Stimulated activated CD4-positive, alpha-beta T cell treated with anti-CD3 and anti-CD28 coated beads, Interleukin-4, amount 100 ng/mL, for 24 hours (primary cell): Measurements from ENCODE around the gene NAP1L4.
"Not testable (repeated sequence)": the region's sequence is repeated elsewhere in the genome, so short reads cannot be mapped to it uniquely, and the experiment has no call there.

Source experiments
- DNase-seq: peaks from one replicate; pipeline ENCODE4 v3.0.0-alpha.2; 2020

NAP1L4 gene

DNA sequence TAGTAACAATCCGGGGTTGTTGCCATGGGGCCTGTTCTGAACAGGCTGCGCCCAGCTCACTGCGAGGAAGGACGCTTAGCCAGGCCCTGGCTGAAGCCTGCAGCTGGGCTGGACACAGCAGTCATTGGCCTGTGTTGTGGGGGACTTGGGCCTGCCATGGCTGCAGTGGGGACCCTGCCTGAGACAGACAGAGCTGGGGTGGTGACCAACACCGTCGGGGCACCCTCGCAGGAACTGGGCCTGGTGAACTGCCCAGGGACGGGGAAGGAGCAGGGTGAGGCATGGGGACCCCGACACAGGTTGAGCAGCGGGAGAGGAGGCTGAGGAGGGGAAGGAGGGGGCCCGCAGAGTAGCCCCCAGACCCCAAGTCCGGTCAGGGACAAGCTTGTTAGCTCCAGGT is 71.8 kb downstream of the NAP1L4 start:
- DNase-seq, result no peak

GRCh38 chr11:2919837-2920236 is 72.3 kb downstream of the NAP1L4 start:
- DNase-seq, result no peak

- no peak for DNase-seq
Measured at GRCh38 chr11:2919188-2919587, 72.9 kb downstream of the NAP1L4 start.

DNA sequence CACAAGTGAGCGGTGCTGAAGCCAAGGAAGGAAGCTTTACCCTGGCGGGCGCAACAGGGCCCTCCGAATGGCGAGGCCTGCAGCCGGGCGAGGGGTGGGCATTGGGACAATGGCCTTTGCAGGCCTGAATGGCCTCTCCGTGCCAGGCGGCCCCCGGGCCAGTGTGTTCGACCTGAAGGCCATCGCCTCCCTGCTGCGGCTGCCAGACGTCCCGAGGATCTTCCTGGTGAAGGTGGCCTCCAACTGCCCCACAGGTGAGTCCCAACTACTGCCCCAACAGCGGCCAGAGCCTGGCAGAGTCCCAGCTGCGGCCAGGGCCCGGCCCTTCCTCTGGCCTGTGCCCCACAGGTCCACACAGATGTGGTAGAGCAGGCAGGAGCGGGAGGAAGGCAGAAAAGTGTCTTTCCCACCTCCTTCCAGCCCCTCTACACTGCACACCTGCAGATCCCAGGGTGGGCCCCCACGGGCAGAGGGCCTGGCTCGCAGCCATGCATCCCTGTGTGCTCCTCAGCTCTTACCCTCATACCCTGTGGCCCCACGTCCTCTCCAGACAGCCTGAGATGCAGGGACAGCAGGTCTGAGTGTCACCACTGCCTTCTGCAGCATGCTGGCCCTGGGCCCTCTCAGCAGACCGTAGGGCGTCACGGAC is 74.2 kb downstream of the NAP1L4 start:
- no peak for DNase-seq

DNA sequence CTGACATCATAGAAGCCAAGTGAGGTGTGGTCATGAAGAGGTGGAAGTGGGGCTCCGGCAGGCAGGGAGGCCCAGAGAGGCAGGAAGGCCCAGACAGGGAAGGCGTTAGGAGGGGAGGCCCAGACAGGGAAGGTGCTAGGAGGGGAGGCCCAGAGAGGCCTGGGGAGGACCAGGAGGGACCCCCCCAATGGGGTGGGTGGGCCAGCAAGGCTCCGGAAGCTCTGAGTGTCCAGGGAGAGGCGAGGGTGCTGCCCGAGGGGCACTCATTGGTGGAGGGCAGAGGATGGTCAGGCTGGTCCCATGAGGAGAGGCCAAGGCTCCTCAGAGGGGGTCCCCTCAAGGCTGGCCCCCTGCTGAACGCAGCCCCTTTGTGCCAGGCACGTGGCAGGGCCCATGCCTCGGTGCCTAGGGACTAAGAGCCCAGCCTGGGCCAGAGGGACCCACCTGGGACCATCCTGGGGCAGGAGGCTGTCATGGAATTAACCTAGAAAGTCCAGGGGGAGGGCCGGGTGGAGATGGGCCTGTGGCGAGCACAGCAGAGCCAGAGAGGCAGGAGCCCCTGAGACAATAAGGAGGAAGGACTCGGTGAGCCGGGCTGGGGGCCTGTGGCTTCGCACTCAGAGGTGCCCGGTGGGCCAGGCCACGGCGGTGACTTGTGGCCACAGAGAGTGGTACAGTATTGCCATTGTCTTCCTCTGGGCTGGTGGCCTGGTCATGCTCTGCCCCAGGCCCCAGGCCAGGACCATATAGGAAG is 75.1 kb downstream of the NAP1L4 start:
- no peak for DNase-seq

DNA sequence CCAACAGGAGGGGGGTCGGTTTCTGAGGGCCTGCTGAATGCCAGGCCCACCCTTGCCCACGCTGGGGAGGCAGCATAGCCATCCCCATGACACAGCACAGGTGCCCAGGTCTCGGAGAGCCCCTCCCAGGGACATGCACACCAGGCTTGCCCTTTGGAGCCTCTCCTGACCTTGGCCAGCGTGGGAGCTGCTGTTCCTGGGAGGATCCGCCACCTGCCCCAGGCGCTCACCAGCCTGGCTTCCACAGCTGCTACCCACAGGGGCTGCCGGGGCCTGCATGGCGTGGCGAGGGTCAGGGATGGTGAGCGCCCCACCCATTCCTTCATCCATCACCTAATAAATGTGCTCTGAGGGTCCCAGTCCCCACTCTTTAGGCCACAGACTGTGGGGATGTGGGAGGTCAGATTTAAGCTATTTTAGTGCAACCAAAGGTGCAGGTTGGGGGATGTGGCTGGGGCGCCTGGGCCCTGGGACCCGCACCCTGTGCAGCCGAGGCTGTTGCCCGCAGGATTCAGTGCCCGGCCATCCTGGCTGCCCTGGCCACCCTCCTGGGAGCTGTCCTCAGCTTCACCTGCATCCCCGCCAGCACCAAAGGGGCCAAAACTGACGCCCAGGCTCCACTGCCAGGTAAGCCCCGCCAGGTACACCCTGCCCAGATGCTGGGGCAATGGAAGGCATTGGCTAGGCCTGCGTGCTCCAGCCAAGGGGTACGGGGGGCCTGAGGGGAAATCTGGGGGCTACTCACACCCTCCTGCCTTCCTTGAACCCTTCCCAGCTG is 75.8 kb downstream of the NAP1L4 start:
- no peak for DNase-seq

- DNase-seq, result no peak
Measured at GRCh38 chr11:2915473-2915872, 76.7 kb downstream of the NAP1L4 start.

- no peak for DNase-seq
Measured at GRCh38 chr11:2914455-2915195, 77.5 kb downstream of the NAP1L4 start.

- no peak for DNase-seq
Measured at GRCh38 chr11:2913776-2914175, 78.4 kb downstream of the NAP1L4 start.

GRCh38 chr11:2913019-2913431 is 79.1 kb downstream of the NAP1L4 start:
- no peak for DNase-seq

DNA sequence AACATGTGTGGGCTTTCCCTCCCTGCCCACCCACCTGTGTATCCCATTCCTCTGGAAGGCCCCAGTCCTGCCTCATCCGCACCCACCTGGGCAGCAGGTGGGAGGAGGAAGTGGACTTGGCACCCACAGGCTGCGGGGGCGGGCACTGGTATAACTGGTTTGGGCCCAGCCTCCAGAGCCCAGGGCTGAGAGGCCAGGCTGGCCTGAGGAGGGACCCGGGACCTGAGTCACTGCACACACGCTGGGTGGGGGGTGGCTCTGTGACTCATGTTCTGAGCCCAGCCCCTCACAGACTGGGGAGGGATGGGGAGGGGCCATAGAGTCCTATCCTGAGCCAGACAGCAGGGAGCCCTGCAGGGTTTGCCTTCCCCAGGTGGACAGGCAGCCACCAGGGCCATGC is 79.6 kb downstream of the NAP1L4 start:
- DNase-seq, result no peak

GRCh38 chr11:2911785-2912391 is 80.2 kb downstream of the NAP1L4 start:
- DNase-seq, result no peak

DNA sequence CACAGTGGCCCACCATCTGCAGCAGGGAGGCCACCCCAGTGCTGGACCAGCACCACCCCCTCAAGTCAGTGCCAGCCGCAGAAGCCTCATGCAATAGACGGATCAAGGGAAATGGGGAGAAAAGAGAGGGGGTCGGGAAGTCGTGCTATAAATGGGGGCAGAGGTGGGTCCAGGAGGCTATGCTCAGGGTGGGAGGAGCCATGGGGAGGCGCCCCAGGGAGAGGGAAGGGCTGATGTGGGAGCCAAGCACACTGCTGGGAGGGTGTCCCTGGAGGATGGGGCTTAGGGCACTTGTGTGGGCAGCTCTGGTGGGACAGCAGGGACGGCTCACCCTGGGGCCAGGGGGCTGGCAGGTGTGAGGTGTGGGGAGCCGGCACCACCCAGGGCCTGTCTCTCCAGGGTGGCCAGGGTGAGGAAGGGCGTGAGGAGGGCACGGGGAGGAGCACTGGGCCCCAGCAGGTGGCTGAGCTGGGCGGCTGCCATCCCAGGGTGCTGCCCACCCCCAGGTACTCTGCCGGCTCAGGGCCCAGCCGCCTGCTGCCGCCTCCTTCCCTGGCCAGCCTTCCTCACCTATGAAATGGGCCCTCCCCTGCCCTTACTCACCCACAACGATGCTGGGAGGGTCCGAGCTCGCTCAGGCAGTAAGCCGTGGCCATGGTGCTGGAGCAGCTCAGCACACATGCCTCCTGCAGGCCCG is 80.9 kb downstream of the NAP1L4 start:
- no peak for DNase-seq

DNA sequence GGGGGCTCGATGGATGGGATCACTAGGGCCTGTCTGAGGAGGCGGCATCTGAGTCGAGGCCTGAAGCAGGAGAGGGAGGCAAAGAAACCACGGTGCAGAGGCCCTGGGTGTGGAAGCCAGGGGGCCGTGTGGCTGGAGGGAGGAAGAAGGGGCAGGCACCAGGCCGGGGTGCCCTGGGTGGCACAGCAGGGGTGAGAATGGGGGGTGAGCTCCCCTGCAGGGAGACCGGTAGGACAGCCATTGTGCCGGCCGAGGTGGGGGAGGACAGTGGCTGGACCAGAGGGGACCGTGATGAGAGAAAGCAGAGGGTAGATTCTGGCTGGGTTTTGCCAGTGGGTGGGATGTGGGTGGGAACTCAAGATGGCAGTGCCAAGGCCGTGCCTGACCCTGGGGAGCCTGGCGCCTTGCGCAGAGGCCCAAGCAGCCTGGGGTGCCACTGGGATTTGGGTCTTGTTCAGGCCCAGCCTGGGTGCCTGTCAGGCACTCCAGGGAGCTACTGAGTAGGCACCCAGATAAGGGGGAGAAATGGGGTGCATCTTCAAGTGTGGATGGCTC is 81.7 kb downstream of the NAP1L4 start:
- DNase-seq, result no peak

DNA sequence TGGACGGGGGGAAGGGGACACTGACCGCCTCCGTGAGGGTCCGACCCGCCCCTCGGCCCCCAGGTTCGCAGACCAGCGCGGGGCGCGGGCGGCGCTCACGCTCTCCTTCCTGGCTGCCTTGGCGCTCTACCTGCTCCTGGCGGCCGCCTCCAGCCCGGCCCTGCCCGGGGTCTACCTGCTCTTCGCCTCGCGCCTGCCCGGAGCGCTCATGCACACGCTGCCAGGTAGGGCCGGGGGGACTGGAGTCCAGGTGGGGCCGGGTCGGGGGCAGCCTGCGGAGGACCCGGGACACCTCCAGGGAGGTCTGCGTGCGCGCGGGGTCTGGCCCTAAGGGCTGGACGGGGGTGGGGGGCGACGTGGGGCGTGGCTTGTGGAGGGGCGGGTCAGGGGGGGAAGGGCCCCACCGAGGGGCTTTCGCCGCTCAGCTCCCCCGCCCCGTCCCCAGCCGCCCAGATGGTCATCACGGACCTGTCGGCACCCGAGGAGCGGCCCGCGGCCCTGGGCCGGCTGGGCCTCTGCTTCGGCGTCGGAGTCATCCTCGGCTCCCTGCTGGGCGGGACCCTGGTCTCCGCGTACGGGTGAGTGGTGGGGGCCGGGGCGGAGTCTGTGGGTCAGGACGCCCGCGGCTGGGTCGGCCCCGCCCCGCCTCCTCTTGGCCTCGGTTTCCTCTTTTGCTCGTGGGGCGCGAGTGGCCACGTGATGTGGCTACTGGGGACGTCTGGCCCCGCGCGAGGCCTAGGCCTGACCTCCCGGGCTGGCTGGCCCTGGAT is 82.8 kb downstream of the NAP1L4 start:
- DNase-seq, result no peak

- DNase-seq, result no peak
Measured at GRCh38 chr11:2908130-2908529, 84.0 kb downstream of the NAP1L4 start.

DNA sequence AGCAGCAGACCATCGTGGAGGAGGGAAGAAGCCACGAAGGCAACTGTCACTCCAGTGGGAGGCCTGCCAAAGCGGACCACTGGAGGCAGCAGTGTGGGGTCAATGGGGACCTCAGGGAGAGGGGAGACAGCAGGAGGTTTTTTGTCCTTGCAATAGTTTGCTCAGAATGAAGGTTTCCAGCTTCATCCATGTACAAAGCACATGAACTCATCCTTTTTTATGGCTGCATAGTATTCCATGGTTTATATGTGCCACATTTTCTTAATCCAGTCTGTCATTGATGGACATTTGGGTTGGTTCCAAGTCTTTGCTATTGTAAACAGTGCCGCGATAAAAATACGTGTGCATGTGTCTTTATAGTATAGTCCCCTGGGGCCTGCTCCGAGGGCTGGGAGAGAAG is 86.8 kb downstream of the NAP1L4 start:
- DNase-seq, result not testable (repeated sequence)

DNA sequence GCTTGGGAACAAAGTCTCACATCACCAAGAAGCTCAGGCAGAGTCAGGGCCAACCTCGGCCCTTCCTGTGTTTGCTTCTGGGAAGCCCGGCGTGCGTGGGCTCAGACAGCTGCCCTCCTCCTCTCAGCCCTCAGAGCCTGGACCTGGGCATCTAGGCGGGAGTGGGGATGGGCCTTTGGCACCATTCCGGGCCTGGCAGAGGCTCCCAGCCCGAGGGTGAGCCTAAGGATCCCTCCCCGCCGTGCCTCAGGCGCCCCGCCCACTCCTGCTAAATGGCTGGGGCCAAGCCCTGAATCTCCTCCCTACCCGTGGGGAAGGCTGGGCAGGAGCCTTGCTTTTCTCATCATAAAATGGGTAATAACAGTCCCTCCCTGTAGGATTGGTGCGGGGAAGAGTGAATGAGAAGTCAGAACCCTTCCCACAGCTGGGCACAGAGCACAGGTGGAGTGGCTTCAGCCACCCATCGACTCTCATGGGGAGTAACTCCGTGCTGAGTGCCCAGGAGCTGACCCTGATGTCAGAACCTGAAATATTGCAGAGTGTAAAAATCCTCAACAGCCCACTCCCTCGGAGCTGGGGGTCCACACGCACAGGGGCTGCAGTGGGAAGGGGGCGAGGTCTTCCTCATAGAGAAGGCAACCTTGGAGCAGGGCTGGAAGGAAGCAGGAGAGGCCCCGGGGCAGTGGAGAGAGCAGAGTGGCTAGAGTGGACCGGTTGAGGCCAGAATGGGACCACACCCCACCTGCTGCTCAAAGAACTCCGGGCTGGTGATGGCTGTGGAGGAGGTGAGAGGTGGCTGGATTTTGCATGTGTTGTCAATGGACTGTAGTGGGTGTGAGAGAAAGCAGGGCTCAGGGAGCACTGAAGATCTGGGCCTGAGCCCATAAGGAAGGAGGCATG is 87.7 kb downstream of the NAP1L4 start:
- DNase-seq, result no peak

- no peak for DNase-seq
Measured at GRCh38 chr11:2903672-2904011, 88.5 kb downstream of the NAP1L4 start.
